ENCODE results near the gene PKP2. TPM values are rescaled to one million over a fixed set of nuclear protein-coding genes. Genes with fewer than 3 reads are reported as not detected.

PKP2 gene
- total and polyA plus RNA-seq, 2 donors (not counting 3 experiments of a cell fraction or from before 2014, with no cell fraction given), result 1.4 to 6.5 TPM

GRCh38 chr12:32789916-32790315 is 106.7 kb downstream of the PKP2 start:
- no peak overlapping the region for H3K9ac ChIP-seq (replicated peaks; ENCODE audit: extremely low read depth, insufficient read depth, low read length)
- no peaks in the 10 kb centered on the region for H3K27me3 ChIP-seq (ENCODE audit: control insufficient read depth in 2 of 2, insufficient read depth in 2 of 2, low read length in 2 of 2)
- TF ChIP-seq FOS (IDR thresholded peaks at IDR 0.05; ENCODE audit: borderline replicate concordance, insufficient read depth, low read length) (no peak), MAX (IDR thresholded peaks at IDR 0.05; ENCODE audit: insufficient read depth, insufficient read length) (no peak), EZH2 (IDR thresholded peaks at IDR 0.05; ENCODE audit: borderline replicate concordance, low read depth, low read length, severe bottlenecking) (no peak), GATA2 (IDR thresholded peaks at IDR 0.05; ENCODE audit: insufficient read depth, insufficient read length, low read depth, low read length) (no peak), JUN (IDR thresholded peaks at IDR 0.05; ENCODE audit: borderline replicate concordance, insufficient read depth, insufficient read length, low read depth) (no peak), CTCF (IDR thresholded peaks at IDR 0.05; ENCODE audit: extremely low read depth in 1 of 2, insufficient read depth in 1 of 2, low read depth in 1 of 2, low read length in 2 of 2) (no peak), POLR2A (IDR thresholded peaks at IDR 0.05; ENCODE audit: low read depth, low read length) (no peak), POLR2AphosphoS5 (IDR thresholded peaks at IDR 0.05; ENCODE audit: insufficient read depth, low read depth, low read length) (no peak), MYC (IDR thresholded peaks at IDR 0.05; ENCODE audit: low read depth, low read length) (no peak)
- dilution Hi-C loops (cut with MboI; ENCODE audit: extremely low pct_ligation_motif_present, low sequenced_read_pairs) (no loop called here), intact Hi-C loops (cut with micrococcal nuclease) (loop anchor here (10.0 kb wide), 1 partner anchor 1225 kb away; no protein-coding TSS in a partner anchor)
- no peak for DNase-seq (ENCODE audit: low read depth, low spot score)
- H3K9me3 ChIP-seq (replicated peaks; ENCODE audit: control insufficient read depth, insufficient read depth, low read length), result no peaks in the 10 kb centered on the region
- CTCF ChIA-PET, result no interaction called here
- no peak for FAIRE-seq
- H3K27ac ChIP-seq (ENCODE audit: insufficient read depth, low read depth, low read length), result no peak overlapping the region
- POLR2A ChIA-PET, result no interaction called here
- no peaks in the 10 kb centered on the region for H3K4me1 ChIP-seq (ENCODE audit: control insufficient read depth, extremely low read depth, insufficient read depth, low read length)
- H2AFZ ChIP-seq (ENCODE audit: low read depth, low read length), result no peak overlapping the region
- no peak overlapping the region for H3K4me3 ChIP-seq (replicated peaks in 1 of 3; ENCODE audit: insufficient read depth in 1 of 3, low read depth in 1 of 3, low read length in 3 of 3)
- H3K4me2 ChIP-seq (ENCODE audit: insufficient read depth, low read length), result no peak overlapping the region
- no peaks in the 10 kb centered on the region for H3K79me2 ChIP-seq (ENCODE audit: control insufficient read depth, insufficient read depth, low read length)
- H3K9me1 ChIP-seq (replicated peaks; ENCODE audit: control insufficient read depth, extremely low read depth, insufficient read depth, low read length), result no peaks in the 10 kb centered on the region
- BruUV-seq (replicated peaks), result no TSS peak
- H4K20me1 ChIP-seq (replicated peaks; ENCODE audit: control insufficient read depth, extremely low read depth, insufficient read depth, low read length), result no peaks in the 10 kb centered on the region
- no peaks in the 10 kb centered on the region for H3K36me3 ChIP-seq (ENCODE audit: control insufficient read depth in 2 of 2, extremely low read depth in 1 of 2, insufficient read depth in 2 of 2, low read length in 2 of 2)
